WTC11 (cell line): ENCODE measurements around the gene UBR2.

Experiments used
- ATF1 ChIP-seq: sonication (generic); formaldehyde crosslinking; IDR thresholded peaks from 2 replicates; pipeline ENCODE4 v1.8.1; 2023; ENCODE audit warnings: mild to moderate bottlenecking, moderate library complexity, missing genetic modification reagents
- CTCF ChIP-seq: fragments of 200-600 bp; IDR thresholded peaks from 2 replicates; pipeline ENCODE4 v1.8.0; 2022; ENCODE audit warnings: antibody characterized with exemption
- GABPB1 ChIP-seq: sonication (generic); formaldehyde crosslinking; IDR thresholded peaks from 2 replicates; pipeline ENCODE4 v1.8.1; 2023; ENCODE audit warnings: mild to moderate bottlenecking, missing genetic modification reagents
- JAZF1 ChIP-seq: fragments of 250-450 bp; sonication (Bioruptor Pico); IDR thresholded peaks from 2 replicates; pipeline ENCODE4 v1.9.0; 2021; ENCODE audit warnings: moderate library complexity, mild to moderate bottlenecking, inconsistent platforms
- TF ChIP-seq, protein P1 (sequence below): sonication (generic); formaldehyde crosslinking; IDR thresholded peaks from 2 replicates; pipeline ENCODE4 v1.8.1; 2023; ENCODE audit warnings: mild to moderate bottlenecking, missing genetic modification reagents, moderate library complexity
- TF ChIP-seq, protein P2 (sequence below): sonication (generic); formaldehyde crosslinking; IDR thresholded peaks from 2 replicates; pipeline ENCODE4 v1.8.1; 2023; ENCODE audit warnings: mild to moderate bottlenecking, missing genetic modification reagents

DNA sequence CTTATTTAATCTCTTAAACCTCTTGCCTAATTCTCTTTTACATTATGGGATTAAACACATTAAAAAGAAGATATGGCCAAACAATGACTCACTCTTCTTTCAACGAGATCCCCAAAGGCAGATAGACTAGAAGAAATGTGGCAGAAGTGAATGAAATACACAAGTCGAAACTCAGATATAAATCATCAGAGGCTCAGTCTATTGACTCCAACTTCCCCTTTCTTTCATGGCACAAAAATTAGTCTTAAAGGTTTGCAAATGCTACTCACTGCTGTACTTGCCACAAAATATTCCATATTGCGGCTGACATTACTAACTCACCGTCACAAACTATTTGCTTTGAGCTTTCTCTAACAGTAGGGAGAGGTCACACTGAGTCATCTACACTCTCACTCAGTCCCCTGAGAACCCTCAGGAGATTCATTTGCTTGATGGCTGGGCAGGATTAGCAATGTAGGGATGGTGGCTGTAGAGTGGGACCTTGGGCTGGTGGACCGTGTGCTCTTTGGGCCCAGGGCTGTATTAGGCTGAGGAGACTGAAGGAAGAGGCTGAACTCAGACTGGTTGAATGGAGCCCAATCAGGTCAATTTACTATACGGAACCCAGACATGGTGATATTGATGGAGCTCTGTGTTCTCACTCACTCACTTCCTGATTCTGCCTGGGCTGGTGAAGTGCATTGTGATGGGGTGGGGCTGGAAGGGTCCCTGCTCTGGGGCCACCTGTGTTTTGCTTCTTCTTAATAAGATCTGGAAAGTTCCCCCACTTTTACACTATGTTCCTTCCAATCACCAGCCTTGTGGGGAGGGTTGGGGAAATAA is 42.8 kb upstream of the UBR2 start:
- TF ChIP-seq GABPB1 (no peak), ATF1 (CRISPR knock-in tag) (no peak), CTCF (no peak), JAZF1 (CRISPR knock-in tag) (no peak)
- TF ChIP-seq, protein P1, sequence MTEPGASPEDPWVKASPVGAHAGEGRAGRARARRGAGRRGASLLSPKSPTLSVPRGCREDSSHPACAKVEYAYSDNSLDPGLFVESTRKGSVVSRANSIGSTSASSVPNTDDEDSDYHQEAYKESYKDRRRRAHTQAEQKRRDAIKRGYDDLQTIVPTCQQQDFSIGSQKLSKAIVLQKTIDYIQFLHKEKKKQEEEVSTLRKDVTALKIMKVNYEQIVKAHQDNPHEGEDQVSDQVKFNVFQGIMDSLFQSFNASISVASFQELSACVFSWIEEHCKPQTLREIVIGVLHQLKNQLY = no peak
- TF ChIP-seq, protein P2, sequence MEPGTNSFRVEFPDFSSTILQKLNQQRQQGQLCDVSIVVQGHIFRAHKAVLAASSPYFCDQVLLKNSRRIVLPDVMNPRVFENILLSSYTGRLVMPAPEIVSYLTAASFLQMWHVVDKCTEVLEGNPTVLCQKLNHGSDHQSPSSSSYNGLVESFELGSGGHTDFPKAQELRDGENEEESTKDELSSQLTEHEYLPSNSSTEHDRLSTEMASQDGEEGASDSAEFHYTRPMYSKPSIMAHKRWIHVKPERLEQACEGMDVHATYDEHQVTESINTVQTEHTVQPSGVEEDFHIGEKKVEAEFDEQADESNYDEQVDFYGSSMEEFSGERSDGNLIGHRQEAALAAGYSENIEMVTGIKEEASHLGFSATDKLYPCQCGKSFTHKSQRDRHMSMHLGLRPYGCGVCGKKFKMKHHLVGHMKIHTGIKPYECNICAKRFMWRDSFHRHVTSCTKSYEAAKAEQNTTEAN = no peak
